Measurements from ENCODE around the gene FOXE3.

FOXE3 gene

GRCh38 chr1:47388030-47388890, 27.8 kb upstream of the FOXE3 start:
- Histone ChIP-seq H3K27me3 (replicated peaks; ENCODE audit: control insufficient read depth, insufficient read depth, low read length) (no peaks in the 10 kb centered on the region), H3K36me3 (ENCODE audit: control insufficient read depth, insufficient read depth, low read length) (no peaks in the 10 kb centered on the region), H3K4me3 (replicated peaks; ENCODE audit: low read depth, low read length) (no peak overlapping the region)
- TF ChIP-seq, protein P1, sequence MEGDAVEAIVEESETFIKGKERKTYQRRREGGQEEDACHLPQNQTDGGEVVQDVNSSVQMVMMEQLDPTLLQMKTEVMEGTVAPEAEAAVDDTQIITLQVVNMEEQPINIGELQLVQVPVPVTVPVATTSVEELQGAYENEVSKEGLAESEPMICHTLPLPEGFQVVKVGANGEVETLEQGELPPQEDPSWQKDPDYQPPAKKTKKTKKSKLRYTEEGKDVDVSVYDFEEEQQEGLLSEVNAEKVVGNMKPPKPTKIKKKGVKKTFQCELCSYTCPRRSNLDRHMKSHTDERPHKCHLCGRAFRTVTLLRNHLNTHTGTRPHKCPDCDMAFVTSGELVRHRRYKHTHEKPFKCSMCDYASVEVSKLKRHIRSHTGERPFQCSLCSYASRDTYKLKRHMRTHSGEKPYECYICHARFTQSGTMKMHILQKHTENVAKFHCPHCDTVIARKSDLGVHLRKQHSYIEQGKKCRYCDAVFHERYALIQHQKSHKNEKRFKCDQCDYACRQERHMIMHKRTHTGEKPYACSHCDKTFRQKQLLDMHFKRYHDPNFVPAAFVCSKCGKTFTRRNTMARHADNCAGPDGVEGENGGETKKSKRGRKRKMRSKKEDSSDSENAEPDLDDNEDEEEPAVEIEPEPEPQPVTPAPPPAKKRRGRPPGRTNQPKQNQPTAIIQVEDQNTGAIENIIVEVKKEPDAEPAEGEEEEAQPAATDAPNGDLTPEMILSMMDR (IDR thresholded peaks at IDR 0.05; ENCODE audit: insufficient read depth, low read length, poor library complexity, severe bottlenecking) = no peak
- DNase-seq (ENCODE audit: extremely low read depth, insufficient read length) = no peak

- DNase-seq (ENCODE audit: extremely low read depth, insufficient read length) = no peak
- TF ChIP-seq, protein P1 (IDR thresholded peaks at IDR 0.05; ENCODE audit: insufficient read depth, low read length, poor library complexity, severe bottlenecking) = peak; percentile 73
- Histone ChIP-seq H3K36me3 (ENCODE audit: control insufficient read depth, insufficient read depth, low read length) (no peaks in the 10 kb centered on the region), H3K4me3 (replicated peaks; ENCODE audit: low read depth, low read length) (no peak overlapping the region), H3K27me3 (replicated peaks; ENCODE audit: control insufficient read depth, insufficient read depth, low read length) (no peaks in the 10 kb centered on the region)
Observed at GRCh38 chr1:47388891-47389238, 27.2 kb upstream of the FOXE3 start.

- Histone ChIP-seq H3K36me3 (ENCODE audit: control insufficient read depth, insufficient read depth, low read length) (no peaks in the 10 kb centered on the region), H3K4me3 (replicated peaks; ENCODE audit: low read depth, low read length) (no peak overlapping the region), H3K27me3 (replicated peaks; ENCODE audit: control insufficient read depth, insufficient read depth, low read length) (no peaks in the 10 kb centered on the region)
- TF ChIP-seq, protein P1 (IDR thresholded peaks at IDR 0.05; ENCODE audit: insufficient read depth, low read length, poor library complexity, severe bottlenecking) = no peak
- no peak for DNase-seq (ENCODE audit: extremely low read depth, insufficient read length)
Observed at GRCh38 chr1:47389731-47390130, 26.4 kb upstream of the FOXE3 start.

DNA sequence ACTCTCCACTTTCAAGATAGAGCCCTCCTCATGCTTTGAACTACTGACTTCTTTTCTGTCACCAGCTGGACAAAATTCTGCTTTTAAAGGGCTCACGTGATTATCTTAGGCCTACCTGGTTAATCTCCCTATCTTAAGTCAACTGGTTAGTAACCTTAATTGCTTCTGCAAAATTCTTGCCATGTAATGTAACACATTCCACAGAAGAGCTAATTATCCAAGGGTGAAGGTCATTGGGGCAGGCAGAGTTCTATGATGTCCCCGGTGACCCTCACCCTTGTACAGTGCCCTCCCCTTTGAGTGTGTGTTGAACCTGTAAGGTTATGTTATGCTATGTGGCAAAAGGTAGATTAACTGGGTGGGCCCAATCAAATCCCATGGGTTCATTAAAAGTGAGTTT, 25.2 kb upstream of the FOXE3 start:
- DNase-seq (ENCODE audit: extremely low read depth, insufficient read length) = no peak
- H3K27me3 ChIP-seq (replicated peaks; ENCODE audit: control insufficient read depth, insufficient read depth, low read length) = no peaks in the 10 kb centered on the region
- TF ChIP-seq, protein P1 (IDR thresholded peaks at IDR 0.05; ENCODE audit: insufficient read depth, low read length, poor library complexity, severe bottlenecking) = no peak

DNA sequence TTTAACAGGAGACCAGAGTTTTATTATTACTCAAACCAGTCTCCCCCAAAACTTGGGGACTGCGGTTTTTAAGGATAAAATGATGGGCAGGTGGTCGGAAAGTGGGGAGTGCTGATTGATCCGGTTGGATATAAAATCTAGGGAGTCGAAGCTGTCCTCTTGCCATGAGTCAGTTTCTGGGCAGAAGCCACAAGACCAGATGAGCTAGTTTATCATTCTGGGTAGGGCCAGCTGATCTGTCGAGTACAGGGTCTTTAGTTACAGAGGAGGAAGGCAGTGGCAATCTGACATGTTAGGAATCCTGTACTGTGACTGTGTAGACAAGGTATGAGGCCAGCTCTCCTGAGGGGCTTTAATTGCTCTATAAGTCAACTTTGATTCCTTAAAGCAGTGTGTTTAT, 22.9 kb upstream of the FOXE3 start:
- TF ChIP-seq, protein P1 (IDR thresholded peaks at IDR 0.05; ENCODE audit: insufficient read depth, low read length, poor library complexity, severe bottlenecking) = no peak
- no peak for DNase-seq (ENCODE audit: extremely low read depth, insufficient read length)
- H3K27me3 ChIP-seq (replicated peaks; ENCODE audit: control insufficient read depth, insufficient read depth, low read length) = no peaks in the 10 kb centered on the region
- no peak overlapping the region for H3K4me3 ChIP-seq (replicated peaks; ENCODE audit: low read depth, low read length)
- no peaks in the 10 kb centered on the region for H3K36me3 ChIP-seq (ENCODE audit: control insufficient read depth, insufficient read depth, low read length)

More for the DNA sequence above, 25.2 kb upstream of the FOXE3 start:
- H3K36me3 ChIP-seq (ENCODE audit: control insufficient read depth, insufficient read depth, low read length) = no peaks in the 10 kb centered on the region
- no peak overlapping the region for H3K4me3 ChIP-seq (replicated peaks; ENCODE audit: low read depth, low read length)
